DLD1 (cell line): ENCODE measurements around the gene ADAR.

Experiments
- in situ Hi-C: cut with HindIII; loops from 2 replicates; pipeline ENCODE4 v1.10.0; 2017; ENCODE audit warnings: low sequenced_read_pairs

The ADAR gene

DNA sequence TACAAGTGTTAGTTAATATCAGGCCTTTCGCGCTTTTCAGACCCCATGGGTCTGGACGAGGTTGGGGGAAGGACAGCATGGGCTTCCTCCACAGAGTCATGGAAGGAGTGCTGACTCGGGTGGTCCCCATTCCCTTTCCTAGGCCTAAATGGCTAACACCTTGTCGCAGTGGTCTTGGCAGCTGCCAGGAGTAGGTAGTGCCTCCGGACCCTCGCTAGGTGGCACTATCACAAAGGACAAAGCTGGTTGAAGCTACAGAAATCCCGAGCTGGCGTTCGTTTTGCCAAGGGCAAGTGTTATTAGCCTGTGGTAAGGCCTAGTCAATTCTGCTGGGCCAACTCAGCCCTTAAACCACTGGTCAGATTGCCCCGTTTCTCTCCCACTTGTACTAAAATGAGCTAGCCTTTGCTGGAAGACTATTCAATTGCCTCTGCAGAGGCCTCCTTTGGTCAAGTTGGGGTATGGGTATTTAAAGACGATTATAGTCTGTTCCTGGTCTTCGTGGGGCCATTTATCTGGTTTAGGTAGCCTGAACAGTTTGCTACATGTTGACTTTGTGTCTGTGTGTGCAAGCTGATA is 48.4 kb downstream of the ADAR start:
- in situ Hi-C loops = no loop called here

DNA sequence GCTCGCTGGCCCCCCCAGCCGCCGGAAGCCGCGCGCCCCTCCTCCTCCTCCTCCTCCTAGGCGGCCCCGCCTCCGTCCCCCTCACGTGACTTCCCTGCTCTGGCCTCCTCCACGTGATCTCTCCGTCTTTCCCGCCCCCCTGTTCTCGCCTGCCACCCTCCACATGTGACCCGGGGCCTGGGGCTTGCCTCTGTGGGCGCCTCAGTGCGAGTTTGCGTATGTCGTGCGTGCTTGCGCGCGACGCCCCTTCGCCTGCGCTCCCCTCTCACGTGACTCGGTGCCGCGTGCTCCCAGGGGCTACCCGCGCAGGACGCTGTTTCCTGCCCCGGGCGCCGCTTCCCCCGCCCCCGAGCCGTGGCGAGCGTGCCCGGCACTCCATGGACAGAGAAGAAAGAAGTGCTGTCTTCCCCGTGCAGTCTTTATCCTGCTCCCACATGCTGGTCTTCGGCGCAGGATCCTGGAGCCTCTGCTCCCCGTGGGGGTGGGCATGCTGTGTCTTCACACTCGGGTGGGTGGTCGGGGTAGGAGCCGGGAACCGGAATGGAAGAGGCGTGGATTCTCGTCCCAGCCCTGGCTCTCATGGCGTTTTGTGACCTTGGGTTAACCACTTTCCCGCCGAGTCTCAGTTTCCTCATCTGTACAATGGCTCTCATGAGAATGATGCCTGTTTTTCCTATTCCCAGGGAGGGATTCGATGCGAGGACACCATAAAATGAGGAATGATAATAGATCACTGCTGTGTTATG is 49.1 kb downstream of the ADAR start:
- in situ Hi-C loops = no loop called here

DNA sequence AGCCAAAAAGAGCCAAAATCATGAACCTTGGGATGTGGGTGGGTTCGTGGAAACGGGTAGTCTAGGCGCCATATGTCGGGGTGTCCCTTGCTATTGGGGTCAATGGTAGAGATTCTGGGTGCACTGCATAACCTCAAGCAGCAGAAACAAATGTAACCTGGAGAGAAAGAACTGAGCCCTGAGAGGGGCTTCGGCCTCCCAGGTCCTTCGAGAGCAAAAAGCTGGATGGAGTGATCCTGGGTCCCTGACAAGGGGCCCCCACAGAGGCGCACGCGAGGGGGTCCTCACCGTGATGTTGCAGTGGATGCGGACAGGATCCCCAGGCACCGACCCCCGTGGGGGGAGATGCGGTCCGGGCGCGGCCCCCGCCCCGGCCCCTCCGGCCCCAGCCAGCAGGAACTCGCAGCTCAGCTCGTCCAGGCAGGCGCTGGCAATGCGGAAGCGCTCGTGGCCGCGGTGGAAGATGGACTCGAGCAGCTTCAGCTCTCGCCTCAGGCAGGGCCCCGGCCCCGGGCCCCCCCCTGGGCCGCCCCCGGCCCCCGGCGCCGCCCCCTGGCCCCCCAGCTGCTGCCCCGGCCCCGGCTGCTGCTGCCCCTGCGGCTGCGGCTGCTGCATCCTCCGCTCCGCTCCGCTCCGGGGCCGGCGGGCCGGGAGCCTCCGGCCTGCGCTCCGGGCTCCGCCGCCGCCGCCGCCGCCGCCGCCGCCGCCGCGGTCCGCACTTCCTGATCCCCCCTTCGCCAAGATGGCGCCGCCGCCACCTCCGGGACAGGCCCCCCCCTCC is 49.9 kb downstream of the ADAR start, which contains the start of gene UBE2Q1:
Gene UBE2Q1 (minus strand): TSS at position 724 of the 781 bp plus-strand sequence. CDS start 109 bp downstream, at position 615.
- in situ Hi-C loops = no loop called here

DNA sequence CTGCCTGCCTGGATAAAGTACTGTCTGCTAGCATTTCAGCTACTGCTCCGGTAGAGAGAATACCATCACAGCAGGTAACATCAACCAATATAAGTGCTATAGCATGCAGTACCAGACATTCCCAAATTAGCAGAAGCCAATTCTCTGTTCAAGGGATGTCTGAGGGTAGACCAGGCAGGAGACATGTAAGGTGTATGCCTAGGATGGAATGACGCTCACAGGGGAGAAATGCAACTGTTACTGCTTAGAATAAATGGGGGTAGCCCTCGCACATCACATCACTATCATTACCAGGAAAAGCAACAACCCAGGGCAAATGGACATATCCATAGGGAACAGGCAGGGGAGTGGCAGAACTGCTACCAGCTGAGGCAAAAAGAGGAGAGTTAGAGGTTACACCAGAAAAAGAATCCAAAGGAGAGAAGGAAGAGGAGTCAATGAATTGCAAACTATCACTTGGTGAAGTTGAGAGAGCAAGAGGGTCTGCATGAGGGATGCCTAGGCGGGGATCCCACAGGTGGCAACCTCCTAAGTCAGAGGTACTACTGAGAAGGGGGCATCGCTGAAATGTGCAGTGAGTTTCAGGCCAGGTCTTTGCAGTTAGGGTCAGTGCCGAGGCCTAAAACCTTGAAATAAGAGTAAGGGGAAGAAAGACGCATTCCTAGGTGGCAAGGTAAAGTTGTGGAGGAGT is 50.6 kb downstream of the ADAR start:
- in situ Hi-C loops = no loop called here

DNA sequence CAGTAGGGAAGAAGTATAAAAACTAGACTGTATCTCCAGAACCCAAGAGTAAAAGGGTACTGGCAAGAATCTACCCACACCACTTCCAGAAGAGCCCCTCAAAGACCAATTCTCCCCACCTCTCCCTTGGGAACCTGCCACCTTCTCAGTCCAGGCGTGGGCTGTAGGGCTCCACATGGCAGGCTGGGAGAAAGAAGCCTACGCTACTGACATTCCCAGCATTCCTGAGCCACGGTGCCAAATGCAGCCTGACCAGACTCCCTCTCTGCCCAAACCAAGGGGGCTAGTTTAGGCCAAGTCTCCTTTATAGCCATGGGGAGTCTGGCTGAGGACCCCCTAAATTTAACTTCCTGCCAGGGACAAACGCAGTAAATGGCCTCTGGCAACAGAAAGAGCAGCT is 51.6 kb downstream of the ADAR start:
- in situ Hi-C loops = no loop called here

DNA sequence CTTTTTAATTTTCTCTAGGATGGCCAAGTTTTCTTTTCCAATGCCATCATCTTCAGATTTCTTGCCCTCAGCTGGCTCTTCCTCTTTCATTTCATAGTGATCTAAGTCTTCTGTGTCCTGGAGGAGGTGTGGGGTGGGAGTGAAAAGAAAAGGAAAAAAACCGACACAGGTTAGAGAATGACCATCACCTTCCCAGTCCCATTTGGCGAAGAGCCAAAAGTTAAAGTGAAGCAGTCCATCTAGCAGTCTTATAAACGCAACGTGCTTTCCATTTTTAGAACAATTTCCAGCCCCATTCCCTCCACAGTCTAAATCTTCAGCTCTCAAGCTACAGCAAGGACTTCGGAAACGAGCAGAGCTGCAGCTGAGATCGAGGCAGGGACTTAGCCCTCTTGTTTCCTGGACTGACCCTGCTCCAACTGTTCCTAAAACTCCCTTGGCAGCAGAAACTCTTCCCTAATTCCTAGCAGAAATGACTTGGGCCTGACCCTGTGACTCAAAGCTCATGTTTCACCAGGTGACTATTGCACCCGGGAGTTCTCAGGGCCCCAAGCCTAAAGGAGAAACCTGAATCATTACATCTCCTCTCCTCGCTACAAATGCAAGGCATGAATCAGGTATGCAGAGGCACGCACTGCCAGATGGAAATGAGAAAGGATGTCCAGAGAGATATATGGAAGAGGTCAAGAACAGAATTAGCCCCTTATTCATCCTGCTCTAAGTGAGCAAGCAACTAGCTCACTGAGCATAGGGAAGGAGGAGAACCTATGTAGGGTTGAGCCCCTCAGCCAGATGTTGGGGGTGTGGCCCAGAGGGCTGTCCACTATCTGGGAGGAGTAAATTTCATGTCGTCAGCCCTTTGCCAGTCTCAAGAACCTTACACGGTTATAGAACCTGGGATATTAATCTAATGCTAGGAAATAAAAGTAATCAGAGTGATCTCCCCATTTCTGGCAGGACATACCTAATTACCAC is 54.6 kb downstream of the ADAR start:
- in situ Hi-C loops = no loop called here

DNA sequence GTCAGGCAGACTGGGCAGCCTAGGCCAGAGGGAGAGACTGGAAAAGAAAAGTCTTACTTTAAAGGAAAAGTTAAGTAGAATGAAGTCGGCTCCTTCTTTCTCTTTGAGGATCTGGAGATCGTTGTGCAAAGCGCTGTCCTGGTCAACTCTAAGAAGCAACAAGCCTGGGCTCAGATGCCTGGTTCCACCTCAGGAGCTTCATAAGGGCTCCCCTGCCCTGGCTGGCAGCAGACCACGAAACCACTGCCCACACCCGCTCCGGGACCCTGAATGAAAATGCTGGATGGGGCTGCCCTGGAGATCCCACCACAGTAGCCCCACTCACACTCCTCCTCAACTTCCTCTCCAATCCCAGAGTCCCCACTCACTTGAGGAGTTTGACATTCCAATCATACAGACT is 56.0 kb downstream of the ADAR start:
- in situ Hi-C loops = no loop called here

DNA sequence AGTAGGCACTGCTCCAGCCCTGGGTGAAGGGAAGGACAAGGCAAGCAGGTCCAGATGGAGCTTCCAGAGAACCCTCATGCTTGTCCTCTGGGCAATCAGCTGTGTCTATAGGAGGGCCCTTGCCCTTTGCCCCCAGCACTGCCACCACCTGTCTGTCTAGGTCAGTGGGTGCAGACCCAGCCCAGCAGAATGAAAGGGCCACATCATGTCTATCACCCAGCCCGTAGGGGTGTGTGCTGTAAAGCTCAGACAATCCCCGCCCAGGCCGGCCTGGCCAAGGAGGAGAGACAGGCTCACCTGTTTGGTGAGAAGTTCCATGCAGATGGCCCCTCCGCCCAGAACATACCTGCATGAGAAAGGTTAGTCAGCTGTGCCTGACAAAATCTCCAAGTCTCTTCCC is 56.5 kb downstream of the ADAR start:
- in situ Hi-C loops = no loop called here

DNA sequence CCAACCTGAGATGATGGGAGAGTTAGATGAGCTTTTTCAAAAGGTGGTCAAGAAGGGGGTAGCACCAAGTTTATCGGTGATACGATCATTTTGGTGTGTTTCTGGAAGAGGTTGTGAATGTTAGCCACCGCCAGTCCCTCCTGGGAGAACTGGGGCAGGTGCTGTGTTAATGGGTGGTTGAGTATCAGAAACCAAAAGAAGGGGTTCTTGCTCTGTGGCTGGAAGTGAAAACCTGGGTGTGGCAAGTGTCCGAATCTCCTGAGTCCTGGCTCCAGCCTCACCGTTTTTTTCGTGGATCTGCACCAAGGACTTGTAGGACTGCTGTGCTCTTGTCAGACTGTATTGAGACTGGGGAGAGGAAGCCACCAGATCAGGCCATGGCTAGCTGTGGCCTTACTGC is 57.3 kb downstream of the ADAR start:
- in situ Hi-C loops = no loop called here

DNA sequence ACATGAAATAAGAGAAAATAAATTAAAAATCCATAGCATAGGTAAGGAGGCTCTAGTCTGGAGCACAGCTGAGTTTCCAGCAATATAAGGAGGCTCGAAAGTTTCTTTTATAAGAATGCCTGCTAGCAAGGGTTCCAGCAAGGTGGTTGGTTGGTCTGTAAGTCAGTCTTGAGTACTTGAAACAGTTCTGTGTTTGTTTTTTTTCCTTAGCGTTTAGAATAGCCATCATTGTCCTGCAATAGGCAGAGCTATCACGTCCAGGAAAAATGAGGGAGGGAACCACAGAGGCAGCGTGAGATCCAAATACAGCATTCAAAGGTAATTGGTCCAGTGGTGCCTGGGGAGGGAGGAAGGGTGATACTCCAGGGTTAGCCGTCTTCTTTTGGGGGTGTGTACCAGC is 57.9 kb downstream of the ADAR start:
- in situ Hi-C loops = no loop called here

DNA sequence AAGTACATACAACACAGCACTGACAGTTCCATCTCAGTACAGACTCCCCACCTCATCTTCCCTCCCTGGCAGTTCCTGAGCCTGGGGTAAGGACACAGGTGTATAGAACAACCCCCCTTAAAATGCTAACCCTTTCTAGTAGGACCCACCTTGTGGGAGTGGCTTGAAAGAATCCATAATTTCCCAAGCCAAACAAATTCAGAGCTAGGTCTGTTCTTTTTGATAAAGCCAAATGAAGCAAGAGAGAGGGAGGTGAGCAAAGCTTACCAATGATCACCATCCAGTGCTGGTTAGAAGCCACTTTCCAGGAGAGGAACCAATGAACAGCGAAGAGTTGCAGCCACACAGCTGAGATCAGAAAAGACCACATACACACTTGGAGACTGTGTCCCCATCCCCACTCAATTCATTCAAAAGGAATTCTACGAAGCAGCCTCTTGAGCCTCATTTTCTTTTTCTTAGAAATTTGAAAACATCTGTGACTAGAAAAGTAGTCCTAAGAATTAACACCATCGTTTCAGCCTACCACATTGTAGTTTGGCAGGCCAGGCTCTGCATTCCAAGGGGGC is 58.7 kb downstream of the ADAR start:
- in situ Hi-C loops = no loop called here

DNA sequence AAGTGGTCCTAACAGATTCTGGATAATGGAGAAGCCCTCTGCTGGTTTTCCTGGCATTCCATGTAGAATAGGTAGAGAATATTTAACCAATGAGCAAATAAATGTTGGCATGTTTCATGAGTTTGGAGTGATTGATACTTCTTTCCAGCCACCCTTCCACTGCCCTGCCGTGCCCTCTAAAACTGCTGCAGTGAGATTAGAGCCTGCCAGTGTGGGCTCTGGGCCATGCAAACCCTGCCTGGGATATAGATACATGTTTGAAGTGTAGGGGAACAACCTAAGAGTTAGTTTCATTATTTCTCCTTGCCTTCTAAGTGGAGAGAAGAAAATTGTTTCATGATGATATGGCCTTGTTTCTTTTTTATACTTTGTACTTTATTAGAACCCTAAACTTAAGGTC is 60.0 kb downstream of the ADAR start:
- in situ Hi-C loops = no loop called here

DNA sequence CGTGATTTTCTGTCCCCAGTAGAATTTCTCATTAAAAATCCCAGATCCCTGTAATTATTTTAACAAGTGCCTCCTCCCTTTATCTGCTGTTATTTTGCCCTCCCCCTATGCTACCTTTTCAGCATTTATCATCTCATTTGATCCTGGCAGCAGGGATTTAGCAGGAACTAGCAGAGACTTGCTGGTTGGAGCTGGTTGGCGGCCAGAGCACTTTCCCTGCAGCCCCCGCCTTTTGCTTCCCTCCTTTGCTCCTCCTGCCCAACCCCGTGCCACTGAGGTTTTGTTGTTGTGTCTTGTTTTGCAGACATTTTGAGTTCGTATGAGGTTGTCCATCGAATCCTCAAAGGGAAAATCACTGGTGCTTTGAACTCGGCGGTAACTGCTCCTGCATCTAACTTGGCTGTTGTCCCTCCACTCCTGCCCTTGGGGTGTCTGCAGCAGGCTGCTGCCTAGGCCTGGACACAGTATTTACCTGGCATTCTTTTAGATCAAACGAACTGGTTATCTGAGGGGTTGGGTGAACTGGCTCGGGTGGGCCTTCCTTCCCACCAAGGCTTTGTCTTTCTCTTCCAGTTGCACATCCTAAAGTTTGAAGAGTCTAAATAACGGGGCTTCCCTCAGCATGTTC is 60.8 kb downstream of the ADAR start:
- in situ Hi-C loops = no loop called here

DNA sequence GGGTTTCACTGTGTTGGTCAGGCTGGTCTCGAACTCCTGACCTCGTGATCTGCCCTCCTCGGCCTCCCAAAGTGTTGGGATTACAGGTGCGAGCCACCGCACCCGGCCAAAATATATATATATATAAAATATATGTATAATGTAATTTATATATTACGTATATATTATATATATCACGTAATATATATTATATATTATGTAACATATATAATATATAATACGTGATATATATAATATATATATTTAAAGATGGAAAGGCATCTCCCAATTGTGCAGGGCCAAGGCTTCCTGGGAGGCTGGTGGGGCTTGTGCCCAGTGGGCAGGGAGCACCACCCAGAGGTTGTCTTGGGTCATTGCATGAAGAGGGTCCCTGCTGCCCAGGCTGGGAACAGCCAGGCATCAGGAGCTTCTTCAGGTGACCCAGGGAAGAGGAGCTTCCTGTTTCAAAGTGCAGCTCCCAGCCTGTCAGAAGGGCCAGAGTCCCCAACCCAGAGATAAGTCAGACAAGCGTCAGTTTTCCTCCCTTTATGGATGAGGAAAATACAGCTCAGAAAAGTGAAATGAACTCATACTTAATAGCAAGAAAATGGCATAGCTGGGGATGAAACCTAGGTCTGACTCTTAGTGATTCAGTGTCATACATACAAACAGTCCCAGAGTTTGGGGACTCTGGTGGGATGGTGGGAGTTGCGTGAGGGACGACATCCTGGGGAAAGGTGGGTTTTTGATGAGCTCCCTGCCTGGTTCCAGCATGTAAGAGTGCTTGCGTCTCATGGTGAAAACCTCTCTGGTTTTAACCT is 61.5 kb downstream of the ADAR start:
- in situ Hi-C loops = no loop called here

DNA sequence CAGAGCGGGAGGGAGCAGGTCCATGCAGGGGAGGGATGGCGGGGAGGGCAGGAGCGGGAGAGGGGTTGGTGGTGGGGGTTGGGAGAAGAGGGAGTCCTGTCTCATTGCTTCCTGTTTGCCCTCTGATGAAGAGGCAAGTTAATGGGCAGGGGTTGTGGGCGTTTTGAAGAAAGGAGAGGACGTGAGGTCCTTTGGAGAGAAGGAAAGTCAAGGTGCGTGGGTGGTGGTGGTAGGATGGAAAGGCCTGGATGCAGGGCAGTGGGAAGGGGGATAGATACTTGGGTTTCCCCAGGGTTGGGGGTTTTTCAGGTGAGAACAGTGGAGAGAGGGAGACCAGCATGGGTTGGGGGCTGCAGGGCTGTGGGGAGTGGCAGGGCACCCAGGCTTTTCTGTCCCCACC is 66.8 kb downstream of the ADAR start:
- in situ Hi-C loops = no loop called here

DNA sequence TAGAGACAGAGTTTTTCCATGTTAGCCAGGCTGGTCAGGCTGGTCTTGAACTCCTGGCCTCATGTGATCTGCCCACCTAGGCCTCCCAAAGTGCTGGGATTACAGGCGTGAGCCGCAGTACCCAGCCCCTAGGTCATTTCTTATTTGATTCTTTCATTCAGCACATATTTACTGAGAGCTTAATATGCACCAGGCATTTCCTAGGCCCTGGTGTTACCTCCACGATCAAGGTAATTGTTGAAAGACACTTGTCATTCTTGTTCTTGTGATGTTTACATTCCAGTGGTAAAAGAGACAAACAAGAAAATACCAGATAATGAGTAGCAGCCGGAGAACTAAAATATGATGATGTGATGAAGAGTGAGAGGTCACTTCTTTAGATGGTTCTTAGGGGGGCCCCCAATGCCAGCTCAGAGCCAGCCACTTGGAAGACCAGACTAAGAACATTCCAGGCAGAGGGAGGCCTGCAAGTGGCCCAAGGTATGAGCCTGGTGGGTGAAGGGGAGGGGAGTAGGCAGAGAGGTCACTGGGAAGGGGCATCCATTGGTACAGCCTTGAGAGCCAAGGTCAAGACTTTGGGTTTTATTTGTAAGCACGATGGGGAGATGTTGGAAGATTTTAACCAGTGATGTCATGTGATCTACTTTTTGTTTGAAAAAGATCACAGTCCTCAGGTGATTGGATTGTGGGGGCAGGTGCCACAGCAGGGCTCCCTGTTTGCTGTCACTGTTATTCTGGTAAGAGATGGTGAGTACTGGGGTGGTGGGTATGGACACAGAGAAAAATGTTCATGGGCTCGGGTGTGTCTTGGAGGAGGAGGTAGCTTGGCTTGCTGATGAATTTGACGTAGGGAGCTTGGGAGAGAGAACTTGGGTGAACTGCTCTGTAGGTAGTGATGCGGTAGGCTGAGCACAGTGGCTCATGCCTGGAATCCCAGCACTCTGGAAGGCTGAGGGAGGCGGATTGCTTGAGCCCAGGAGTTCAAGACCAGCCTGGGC is 68.2 kb downstream of the ADAR start:
- in situ Hi-C loops = no loop called here

DNA sequence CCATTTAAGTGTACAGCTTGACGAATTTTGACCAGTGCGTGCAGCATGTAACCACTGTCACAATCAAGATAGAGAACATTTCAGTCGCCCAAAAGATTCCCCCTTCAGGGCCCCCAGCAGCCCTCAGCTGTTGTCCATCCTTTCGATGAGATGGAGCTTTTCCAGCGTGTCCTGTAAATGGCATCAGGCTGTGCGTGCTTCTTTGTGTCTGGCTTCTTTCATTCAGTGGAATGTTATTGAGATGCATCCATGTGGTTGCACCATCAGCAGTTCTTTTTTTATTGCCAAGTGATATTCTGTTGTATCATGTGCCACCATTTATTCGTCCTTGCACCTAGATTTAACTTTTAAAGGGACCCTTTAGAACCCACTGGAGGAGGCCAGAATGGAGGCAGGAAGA is 71.4 kb downstream of the ADAR start:
- in situ Hi-C loops = no loop called here
